Measurements from ENCODE around the gene TMC1. TPM values are rescaled to one million over a fixed set of nuclear protein-coding genes. Genes with fewer than 3 reads are reported as not detected.

Gene TMC1
- polyA plus RNA-seq, 2 of the 4 experiments (the other 2 are of a cell fraction) = 0.12 to 0.17 TPM

DNA sequence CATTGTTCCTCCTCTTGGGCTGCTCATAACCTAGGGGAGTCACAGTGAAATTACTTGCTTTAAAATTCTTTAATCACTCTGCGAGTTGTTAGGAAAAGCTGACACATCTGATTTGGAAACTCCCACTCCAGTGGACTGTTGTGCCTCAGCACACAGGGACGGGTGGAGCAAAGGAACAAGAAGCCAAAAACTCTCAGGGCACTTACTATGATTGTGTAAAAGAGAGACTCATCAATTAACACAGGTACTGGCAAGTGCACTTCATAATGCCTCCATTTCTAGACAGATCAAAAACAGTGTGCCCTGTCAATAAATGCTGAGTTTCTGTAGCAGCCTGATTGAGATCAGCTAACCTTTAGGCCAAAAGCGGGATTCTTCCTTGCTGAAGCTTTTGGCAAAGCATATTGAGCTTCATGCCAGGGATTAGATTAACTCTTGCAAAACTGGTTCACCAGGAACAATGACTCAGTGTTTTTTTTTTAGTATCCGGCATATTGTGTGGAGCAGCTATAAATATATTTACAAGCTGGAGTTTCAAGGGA lies 55.9 kb downstream of the TMC1 start:
- CTCF ChIA-PET = interaction anchor here (0.6 to 2.0 kb wide), 8 partner anchors 13 to 298 kb away, joined by 3 to 9 read pairs (median 5); no protein-coding TSS in a partner anchor
- POLR2A ChIA-PET = interaction anchor here (0.7 to 6.0 kb wide), 7 partner anchors 23 to 283 kb away, joined by 3 to 79 read pairs (median 4); partner anchors contain the start of gene ZFAND5
- Histone ChIP-seq H3K27ac (peak overlapping the region; percentile 72 to 89), H3K4me3 (no peak overlapping the region), H3K9me3 (no peaks in the 10 kb centered on the region), H3K4me2 (peak overlapping the region; percentile 67), H3K4me1 (peaks cover 59% of the 10 kb centered on the region)
- peak; percentile 74 for FAIRE-seq
- DNase-seq (ENCODE audit: low read depth in 1 of 2, low spot score in 1 of 2) = peak; percentile 52 to 83
- peak; percentile 51 to 56; a peak in 5 of 6 replicates for ATAC-seq
- TF ChIP-seq BCL3 (IDR thresholded peaks at IDR 0.05) = peak; percentile 72; the same call in 1 of the 3 replicates
- TF ChIP-seq FOSB (CRISPR knock-in tag; IDR thresholded peaks at IDR 0.05) = no peak
- peak; percentile 77 for TF ChIP-seq NFE2L2 (conservative IDR thresholded peaks at IDR 0.05; ENCODE audit: low read length)
- peak; percentile 59; the same call in 1 of the 2 replicates for TF ChIP-seq ZSCAN20 (CRISPR knock-in tag; IDR thresholded peaks at IDR 0.05)
- TF ChIP-seq FOSL2 (IDR thresholded peaks at IDR 0.05) = peak; percentile 73
- peak; percentile 86 for TF ChIP-seq FOSL2 (CRISPR knock-in tag; IDR thresholded peaks at IDR 0.05)
- TF ChIP-seq ATOH8 (CRISPR knock-in tag; IDR thresholded peaks at IDR 0.05; ENCODE audit: low read depth) = no peak
- TF ChIP-seq, protein P1, sequence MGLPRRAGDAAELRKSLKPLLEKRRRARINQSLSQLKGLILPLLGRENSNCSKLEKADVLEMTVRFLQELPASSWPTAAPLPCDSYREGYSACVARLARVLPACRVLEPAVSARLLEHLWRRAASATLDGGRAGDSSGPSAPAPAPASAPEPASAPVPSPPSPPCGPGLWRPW (IDR thresholded peaks at IDR 0.05) = peak; percentile 56; the same call in 1 of the 2 replicates
- TF ChIP-seq RAD21 (conservative IDR thresholded peaks at IDR 0.05 in 1 of 2, IDR thresholded peaks at IDR 0.05 in 1 of 2) = peak in 1 of 2 experiments; percentile 55; a peak in 2 of 5 replicates
- TF ChIP-seq MAFK (IDR thresholded peaks at IDR 0.05; ENCODE audit: partially characterized antibody) = peak; percentile 97
- TF ChIP-seq EP300 (IDR thresholded peaks at IDR 0.05) = peak; percentile 54 to 73; a peak in 3 of 5 replicates
- TF ChIP-seq JUNB (IDR thresholded peaks at IDR 0.05) = peak; percentile 88
- TF ChIP-seq GATA3 (IDR thresholded peaks at IDR 0.05; ENCODE audit: borderline replicate concordance) = peak; percentile 72
- TF ChIP-seq HOXB13 (CRISPR knock-in tag; IDR thresholded peaks at IDR 0.05; ENCODE audit: low read depth) = 0 out of 2 replicates have a peak, but pooled peaks have one; percentile 19
- no peak for TF ChIP-seq KDM5A (IDR thresholded peaks at IDR 0.05)
- peak; percentile 52 to 54; a peak in 4 of 5 replicates for TF ChIP-seq JUN (IDR thresholded peaks at IDR 0.05)
- no peak for TF ChIP-seq RNF2 (IDR thresholded peaks at IDR 0.05; ENCODE audit: borderline replicate concordance, low read depth)
- peak; percentile 83 to 94 for TF ChIP-seq CEBPB (IDR thresholded peaks at IDR 0.05)
- TF ChIP-seq SMC3 (IDR thresholded peaks at IDR 0.05) = peak; percentile 33; the same call in 2 of the 3 replicates
- WGBS (ENCODE audit: missing lambda C conversion rate) = 8% methylated on average over 4 of the region's 4 CpGs

DNA sequence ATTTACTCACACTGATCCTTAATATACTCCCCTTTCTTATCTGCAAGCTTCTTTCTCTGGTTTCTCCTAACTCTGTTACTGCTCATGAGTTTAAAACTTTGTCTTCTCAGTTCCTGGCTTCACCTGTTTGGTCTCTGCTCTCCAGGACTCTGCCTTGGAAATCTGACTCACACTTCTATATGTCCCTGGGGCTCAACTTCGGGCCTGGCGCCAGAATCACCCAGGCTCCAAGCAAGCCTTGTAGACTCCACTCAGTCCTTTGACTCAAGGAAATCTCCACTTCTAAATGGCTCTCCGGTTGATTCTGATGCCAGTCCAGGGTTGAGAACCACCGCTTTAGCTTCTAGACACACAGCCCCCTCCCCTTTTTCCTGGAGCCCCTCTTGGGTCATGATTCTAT lies 57.8 kb downstream of the TMC1 start:
- TF ChIP-seq FOSL2 (IDR thresholded peaks at IDR 0.05) (0 out of 2 replicates have a peak, but pooled peaks have one; percentile 13), FOSL2 (CRISPR knock-in tag; IDR thresholded peaks at IDR 0.05) (peak; percentile 61), MAX (IDR thresholded peaks at IDR 0.05) (peak; percentile 45; the same call in 1 of the 2 replicates), TP53 (CRISPR knock-in tag; IDR thresholded peaks at IDR 0.05) (no peak), ZC3H11A (IDR thresholded peaks at IDR 0.05) (no peak), RAD21 (conservative IDR thresholded peaks at IDR 0.05 in 1 of 2, IDR thresholded peaks at IDR 0.05 in 1 of 2) (0 out of 5 replicates have a peak, but pooled peaks of 1 of the 2 experiments have one; percentile 4), BHLHE40 (IDR thresholded peaks at IDR 0.05; ENCODE audit: low read depth, low read length) (no peak), CBX2 (IDR thresholded peaks at IDR 0.05; ENCODE audit: borderline replicate concordance, low read depth) (no peak), ZNF302 (CRISPR knock-in tag; IDR thresholded peaks at IDR 0.05) (no peak)
- Histone ChIP-seq H3K4me3 (no peak overlapping the region), H3K9me3 (no peaks in the 10 kb centered on the region), H3K4me1 (peaks cover 67% of the 10 kb centered on the region), H3K27ac (peak overlapping the region; percentile 72 to 89), H3K4me2 (peak overlapping the region; percentile 67)
- ATAC-seq = peak; percentile 82 to 89
- FAIRE-seq = peak; percentile 80
- WGBS (ENCODE audit: missing lambda C conversion rate) = 6% methylated on average over 4 of the region's 4 CpGs
- peak; percentile 76 to 92 for DNase-seq (ENCODE audit: low read depth in 1 of 2, low spot score in 1 of 2)
- ChIA-PET POLR2A (interaction anchor here (0.5 to 6.0 kb wide), 3 partner anchors 24 to 215 kb away, joined by 5 to 79 read pairs (median 7); partner anchors contain the start of gene ZFAND5), CTCF (interaction anchor here (0.8 to 2.1 kb wide), 5 partner anchors 15 to 298 kb away, joined by 3 to 6 read pairs (median 3); no protein-coding TSS in a partner anchor)

All from A549 (cell line).